Activated CD4-positive, alpha-beta memory T cell treated with anti-CD3 and anti-CD28 coated beads, Interleukin-2, amount 10 ng/mL, durations not matched to agents 7 days and 5 days (primary cell): Measurements from ENCODE around the gene POLD4. TPM values are rescaled to one million over a fixed set of nuclear protein-coding genes. Genes with fewer than 3 reads are reported as not detected.

ENCODE experiments used
- CTCF ChIA-PET: fragments of 350-600 bp; sonication (Branson Sonifier 250); formaldehyde crosslinking; loops from one replicate; lab custom pipeline; 2021; ENCODE audit warnings: antibody characterized with exemption, inconsistent platforms; lab: Charles Lee
- POLR2A ChIA-PET: fragments of 350-600 bp; sonication (Branson Sonifier 250); formaldehyde crosslinking; loops from one replicate; lab custom pipeline; 2021; ENCODE audit warnings: antibody characterized with exemption; lab: Charles Lee
- DNase-seq: peaks from one replicate; pipeline ENCODE4 v3.0.0-alpha.2; 2020
- H3K27ac Mint-ChIP-seq: one replicate; pipeline ENCODE4 v1.8.0; 2021; ENCODE audit warnings: mild to moderate bottlenecking, mixed read lengths
- H3K27me3 Mint-ChIP-seq: one replicate; pipeline ENCODE4 v1.8.0; 2021; ENCODE audit warnings: mixed read lengths
- H3K36me3 Mint-ChIP-seq: one replicate; pipeline ENCODE4 v1.8.0; 2021; ENCODE audit warnings: low read depth, mixed read lengths
- H3K4me1 Mint-ChIP-seq: one replicate; pipeline ENCODE4 v1.8.0; 2021; ENCODE audit warnings: mixed read lengths
- H3K4me3 Mint-ChIP-seq: one replicate; pipeline ENCODE4 v1.8.0; 2021; ENCODE audit warnings: mild to moderate bottlenecking, mixed read lengths
- H3K9me3 Mint-ChIP-seq: one replicate; pipeline ENCODE4 v1.8.0; 2021; ENCODE audit warnings: mixed read lengths
- total RNA-seq, 2 experiments: library from RNA; stranded (reverse); gene quantifications; one replicate each; pipeline ENCODE4 v1.2.3, GENCODE V29; 2021

Gene POLD4
- total RNA-seq, 2 experiments from 2014 or later = 74.0 to 74.1 TPM

GRCh38 chr11:67355794-67356386 is 2.5 kb upstream of the POLD4 start:
- POLR2A ChIA-PET = interaction anchor here (1.0 to 8.0 kb wide), 6 partner anchors 16 to 48 kb away, joined by 3 to 122 read pairs (median 4); partner anchors contain the start of genes CLCF1, PPP1CA, RAD9A and TBC1D10C
- H3K36me3 Mint-ChIP-seq = peaks cover 8% of the 10 kb centered on the region
- H3K4me1 Mint-ChIP-seq = peaks cover 50% of the 10 kb centered on the region
- no peak overlapping the region for H3K4me3 Mint-ChIP-seq
- peaks cover 13% of the 10 kb centered on the region for H3K27me3 Mint-ChIP-seq
- CTCF ChIA-PET = interaction anchor here (0.6 to 18.6 kb wide), 9 partner anchors 10 to 154 kb away, joined by 3 to 847 read pairs (median 5); partner anchors contain the start of genes CLCF1, PPP1CA, PTPRCAP and RAD9A
- H3K27ac Mint-ChIP-seq = no peak overlapping the region
- no peaks in the 10 kb centered on the region for H3K9me3 Mint-ChIP-seq
- no peak for DNase-seq

- H3K27me3 Mint-ChIP-seq = peaks cover 13% of the 10 kb centered on the region
- H3K27ac Mint-ChIP-seq = peak overlapping the region; percentile 57
- peaks cover 50% of the 10 kb centered on the region for H3K4me1 Mint-ChIP-seq
- no peak for DNase-seq
- no peak overlapping the region for H3K4me3 Mint-ChIP-seq
- ChIA-PET CTCF (interaction anchor here (0.6 to 18.6 kb wide), 6 partner anchors 9 to 199 kb away, joined by 4 to 847 read pairs (median 8); partner anchors contain the start of genes CLCF1, PPP1CA and RAD9A), POLR2A (interaction anchor here (1.0 to 8.0 kb wide), 6 partner anchors 9 to 127 kb away, joined by 3 to 122 read pairs (median 62); partner anchors contain the start of genes CLCF1, PPP1CA and TBC1D10C)
- H3K9me3 Mint-ChIP-seq = no peaks in the 10 kb centered on the region
- peaks cover 8% of the 10 kb centered on the region for H3K36me3 Mint-ChIP-seq
These were observed 1.9 kb upstream of the POLD4 start for GRCh38 chr11:67355023-67355793.

DNA sequence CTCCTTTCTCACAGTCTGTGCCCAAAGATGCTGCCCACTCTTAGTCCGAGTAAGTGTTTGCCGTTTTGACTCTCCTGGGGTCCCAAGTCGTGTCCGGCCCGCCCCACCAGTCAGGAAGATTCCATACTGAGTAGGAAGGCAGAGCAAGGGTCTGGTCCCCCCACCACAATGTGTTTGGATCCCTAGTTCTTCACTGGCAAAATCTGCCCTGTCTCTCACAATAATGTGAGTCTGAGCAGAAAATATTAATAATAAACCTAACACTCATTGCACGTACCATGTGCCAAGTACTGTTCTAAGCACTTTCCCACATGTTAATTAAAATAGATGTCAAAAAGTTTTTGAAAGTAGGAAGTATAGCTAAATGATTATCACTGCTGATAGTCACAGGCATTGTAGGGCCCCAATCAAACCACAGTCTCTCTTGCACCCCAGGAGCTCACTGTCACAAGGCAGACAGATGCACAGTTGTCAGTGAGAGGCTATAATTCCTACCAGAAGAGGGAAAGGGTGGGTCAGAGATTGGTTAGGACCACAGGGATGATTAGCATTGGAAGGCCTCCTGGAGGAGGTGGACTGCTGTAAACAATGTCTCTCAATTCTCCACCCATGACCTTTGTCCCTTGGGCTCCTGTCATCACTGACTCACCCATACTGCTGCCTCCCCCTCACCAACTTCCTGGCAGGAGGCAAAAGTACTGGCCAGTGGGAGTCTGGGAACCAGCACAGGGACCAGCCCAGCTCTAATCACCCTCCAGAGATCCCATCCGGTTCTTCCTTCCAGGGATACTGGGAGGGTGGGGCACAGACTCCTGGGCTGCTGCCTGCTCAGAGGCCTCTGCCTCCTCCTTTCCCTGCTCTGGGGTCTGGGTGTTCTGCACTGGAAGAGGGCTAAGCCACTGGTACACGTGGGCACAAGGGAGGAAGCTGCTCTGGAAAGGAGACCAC is 1.0 kb upstream of the POLD4 start:
- CTCF ChIA-PET = interaction anchor here (0.6 to 18.6 kb wide), 10 partner anchors 11 to 200 kb away, joined by 3 to 847 read pairs (median 5); partner anchors contain the start of genes CLCF1, PPP1CA, RAD9A and TBC1D10C

DNA sequence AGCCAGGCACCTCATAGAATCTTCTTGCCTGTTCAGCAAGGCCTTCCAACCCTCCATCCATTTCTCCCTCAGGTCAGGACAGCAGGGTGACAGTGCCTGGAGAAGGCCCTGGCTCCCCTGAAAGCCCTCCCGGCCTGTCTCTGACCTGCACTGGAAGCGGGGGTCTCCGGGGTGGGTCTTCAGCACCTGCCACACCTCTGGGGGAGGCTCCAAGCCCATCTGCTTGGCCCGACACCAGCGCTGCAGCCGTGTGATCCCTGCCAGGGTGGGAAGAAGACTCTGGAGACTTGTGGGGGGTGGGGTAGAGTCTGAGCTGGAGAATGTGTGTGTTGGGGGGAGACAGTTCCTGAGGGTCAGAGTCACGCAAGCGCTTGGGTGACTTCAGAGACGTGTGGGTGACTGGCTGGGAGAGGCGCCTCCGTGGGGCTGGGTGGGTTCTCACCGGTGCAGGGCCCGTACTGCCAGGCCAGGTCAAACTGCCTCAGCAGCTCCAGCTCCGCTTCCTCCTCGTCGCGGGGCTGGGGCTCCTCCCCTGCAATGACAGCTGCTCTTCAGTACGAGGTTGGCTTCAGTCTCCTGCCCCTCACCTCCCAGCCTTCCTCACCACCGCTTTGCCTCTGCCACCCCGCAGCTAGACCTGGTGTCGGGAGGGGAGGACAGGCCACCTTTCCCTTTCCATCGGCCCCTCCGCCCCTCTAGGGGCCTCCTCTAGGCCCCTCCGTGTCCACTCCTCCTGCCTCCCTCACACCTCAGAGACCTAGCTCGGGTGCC is 615 bp downstream of the POLD4 start:
- no peaks in the 10 kb centered on the region for H3K27me3 Mint-ChIP-seq

More for the DNA sequence above, 1.0 kb upstream of the POLD4 start:
- peaks cover 13% of the 10 kb centered on the region for H3K27me3 Mint-ChIP-seq
- H3K4me1 Mint-ChIP-seq = peaks cover 50% of the 10 kb centered on the region
- POLR2A ChIA-PET = interaction anchor here (0.6 to 8.0 kb wide), 25 partner anchors 10 to 275 kb away, joined by 3 to 122 read pairs (median 11); partner anchors contain the start of genes AIP, ANKRD13D, CLCF1 and GRK2
- H3K36me3 Mint-ChIP-seq = peaks cover 8% of the 10 kb centered on the region
- no peak for DNase-seq
- H3K4me3 Mint-ChIP-seq = peak overlapping the region; percentile 94
- H3K9me3 Mint-ChIP-seq = no peaks in the 10 kb centered on the region
- H3K27ac Mint-ChIP-seq = peak overlapping the region; percentile 99

GRCh38 chr11:67351275-67352005 is 1.9 kb downstream of the POLD4 start:
- peak; percentile 65 for DNase-seq
- no peaks in the 10 kb centered on the region for H3K9me3 Mint-ChIP-seq
- H3K27me3 Mint-ChIP-seq = no peaks in the 10 kb centered on the region
- H3K36me3 Mint-ChIP-seq = peaks cover 8% of the 10 kb centered on the region
- peak overlapping the region; percentile 68 for H3K27ac Mint-ChIP-seq
- ChIA-PET POLR2A (interaction anchor here (1.0 to 8.0 kb wide), 13 partner anchors 13 to 111 kb away, joined by 3 to 122 read pairs (median 7); partner anchors contain the start of genes CLCF1, PPP1CA, PTPRCAP and TBC1D10C), CTCF (interaction anchor here (0.6 to 18.6 kb wide), 32 partner anchors 8 to 1318 kb away, joined by 3 to 847 read pairs (median 5); partner anchors contain the start of genes AIP, CDK2AP2, CLCF1 and GSTP1)
- peak overlapping the region; percentile 65 for H3K4me3 Mint-ChIP-seq
- peaks cover 41% of the 10 kb centered on the region for H3K4me1 Mint-ChIP-seq

More for the DNA sequence above, 615 bp downstream of the POLD4 start:
- Mint-ChIP-seq H3K36me3 (peaks cover 8% of the 10 kb centered on the region), H3K4me3 (peak overlapping the region; percentile 94), H3K9me3 (no peaks in the 10 kb centered on the region), H3K4me1 (peaks cover 48% of the 10 kb centered on the region), H3K27ac (peak overlapping the region; percentile 99)
- ChIA-PET POLR2A (interaction anchor here (0.8 to 8.0 kb wide), 37 partner anchors 9 to 510 kb away, joined by 3 to 122 read pairs (median 7); partner anchors contain the start of genes AIP, CDK2AP2, CLCF1 and GRK2), CTCF (interaction anchor here (0.7 to 18.6 kb wide), 16 partner anchors 9 to 262 kb away, joined by 3 to 847 read pairs (median 6); partner anchors contain the start of genes AIP, CDK2AP2, CLCF1 and PPP1CA)
- peak; percentile 75 for DNase-seq

GRCh38 chr11:67349928-67350465 is 3.3 kb downstream of the POLD4 start:
- no peak for DNase-seq
- Mint-ChIP-seq H3K27me3 (no peaks in the 10 kb centered on the region), H3K4me1 (peaks cover 47% of the 10 kb centered on the region), H3K9me3 (no peaks in the 10 kb centered on the region), H3K27ac (no peak overlapping the region), H3K36me3 (peaks cover 8% of the 10 kb centered on the region), H3K4me3 (no peak overlapping the region)
- CTCF ChIA-PET = interaction anchor here (0.6 to 18.6 kb wide), 6 partner anchors 26 to 113 kb away, joined by 3 to 847 read pairs (median 13); partner anchors contain the start of genes CLCF1, PPP1CA and RAD9A
- POLR2A ChIA-PET = interaction anchor here (1.0 to 8.0 kb wide), 3 partner anchors 20 to 79 kb away, joined by 3 to 122 read pairs (median 4); no protein-coding TSS in a partner anchor

DNA sequence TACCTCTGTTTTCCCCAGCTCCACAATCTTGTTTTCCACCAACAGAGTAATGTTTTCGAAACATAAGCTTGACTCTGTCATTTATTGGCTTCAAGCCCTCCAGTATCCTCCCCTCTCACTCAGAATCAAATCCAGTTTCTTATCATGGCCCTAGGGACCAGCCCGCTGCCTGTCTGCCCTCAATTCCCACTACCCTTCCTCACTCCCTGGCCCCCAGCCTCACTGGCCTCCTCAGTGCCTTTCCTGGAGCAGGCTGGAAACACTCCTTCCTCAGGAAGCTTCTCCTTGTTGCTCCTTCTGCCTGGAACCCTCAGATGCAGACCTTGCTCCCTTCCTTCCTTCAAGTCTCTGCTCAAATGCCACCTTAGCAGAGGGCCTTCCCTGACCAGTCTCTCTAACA is 3.9 kb downstream of the POLD4 start:
- Mint-ChIP-seq H3K36me3 (peaks cover 8% of the 10 kb centered on the region), H3K4me1 (peaks cover 45% of the 10 kb centered on the region), H3K27ac (no peak overlapping the region), H3K9me3 (no peaks in the 10 kb centered on the region), H3K27me3 (no peaks in the 10 kb centered on the region), H3K4me3 (no peak overlapping the region)
- no peak for DNase-seq
- CTCF ChIA-PET = interaction anchor here (0.9 to 18.6 kb wide), 3 partner anchors 27 to 87 kb away, joined by 3 to 847 read pairs (median 5); partner anchors contain the start of genes CLCF1, PPP1CA and RAD9A
- POLR2A ChIA-PET = interaction anchor here (1.0 kb wide), 2 partner anchors 20 to 78 kb away, joined by 3 to 4 read pairs; no protein-coding TSS in a partner anchor

DNA sequence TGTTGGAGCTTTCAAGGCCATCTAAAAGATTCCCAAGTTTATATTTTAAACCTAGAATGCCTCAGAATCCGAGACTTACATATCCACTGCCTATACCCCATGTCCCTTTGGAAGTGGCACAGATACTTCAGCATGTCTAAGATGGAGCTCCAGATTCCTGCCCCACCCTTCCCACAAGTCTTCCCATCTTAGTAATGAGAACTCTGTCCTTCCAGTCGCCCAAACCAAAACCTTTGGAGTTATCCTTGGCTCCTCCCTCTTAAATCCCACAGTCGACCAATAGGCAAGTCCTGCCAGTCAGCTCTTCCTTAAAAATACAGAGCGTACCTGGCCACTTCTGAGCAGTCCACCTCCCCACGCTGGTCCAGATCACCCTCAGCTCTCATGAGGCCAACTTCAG is 4.3 kb downstream of the POLD4 start:
- Mint-ChIP-seq H3K27me3 (no peaks in the 10 kb centered on the region), H3K9me3 (no peaks in the 10 kb centered on the region), H3K27ac (no peak overlapping the region), H3K36me3 (peaks cover 8% of the 10 kb centered on the region), H3K4me1 (peaks cover 44% of the 10 kb centered on the region), H3K4me3 (no peak overlapping the region)
- POLR2A ChIA-PET = interaction anchor here (1.0 kb wide), 2 partner anchors 21 to 78 kb away, joined by 3 to 4 read pairs; no protein-coding TSS in a partner anchor
- CTCF ChIA-PET = interaction anchor here (0.9 to 18.6 kb wide), 3 partner anchors 27 to 87 kb away, joined by 3 to 847 read pairs (median 5); partner anchors contain the start of genes CLCF1, PPP1CA and RAD9A
- DNase-seq = no peak

DNA sequence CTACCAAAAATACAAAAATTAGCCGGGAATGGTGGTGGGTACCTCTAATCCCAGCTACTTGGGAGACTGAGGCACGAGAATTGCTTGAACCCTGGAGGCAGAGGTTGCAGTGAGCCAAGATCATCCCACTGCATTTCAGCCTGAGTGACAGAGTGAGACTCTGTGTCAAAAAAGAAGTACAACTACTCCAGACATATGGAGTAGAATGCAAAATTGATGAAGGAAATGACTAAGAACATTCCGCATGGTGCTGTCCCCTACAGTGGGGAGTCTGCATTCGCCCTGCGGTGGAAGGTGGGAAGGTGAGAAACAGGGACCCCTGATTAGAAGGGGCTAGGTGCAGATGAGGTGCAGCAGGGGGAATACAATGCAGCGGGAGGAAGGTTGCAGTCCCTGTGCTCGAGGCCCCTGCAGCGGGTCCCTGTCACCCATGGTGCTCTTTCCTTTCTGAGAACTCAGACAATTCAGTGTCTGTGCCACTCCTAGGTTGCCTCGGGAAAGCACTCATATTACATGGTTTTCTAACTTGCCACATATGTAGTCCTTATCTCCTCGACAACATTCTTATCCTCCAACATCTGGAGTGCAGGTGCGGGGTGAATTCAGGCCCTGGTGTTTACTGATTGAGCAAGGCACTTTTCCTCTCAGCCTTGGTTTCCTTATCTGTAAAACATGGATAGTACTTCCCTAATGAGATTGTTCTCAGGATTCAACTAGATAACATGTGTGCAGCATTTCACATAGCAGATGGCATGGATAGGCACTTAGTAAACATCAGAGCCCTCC is 5.2 kb downstream of the POLD4 start:
- POLR2A ChIA-PET = no interaction called here

More for the DNA sequence above, 5.2 kb downstream of the POLD4 start:
- Mint-ChIP-seq H3K27me3 (no peaks in the 10 kb centered on the region), H3K4me1 (peaks cover 40% of the 10 kb centered on the region), H3K4me3 (no peak overlapping the region), H3K9me3 (no peaks in the 10 kb centered on the region), H3K36me3 (peaks cover 8% of the 10 kb centered on the region), H3K27ac (no peak overlapping the region)
- CTCF ChIA-PET = interaction anchor here (0.9 to 18.6 kb wide), 5 partner anchors 26 to 95 kb away, joined by 3 to 847 read pairs (median 13); partner anchors contain the start of genes CLCF1 and RAD9A
- no peak for DNase-seq
